ENCODE measurements around the gene BTNL2.

GRCh38 chr6:32415521-32416019 is 8.6 kb upstream of the BTNL2 start:
- no peak for TF ChIP-seq ELF4 (IDR thresholded peaks at IDR 0.05)
- no peak for TF ChIP-seq HDGF (IDR thresholded peaks at IDR 0.05; ENCODE audit: borderline replicate concordance)
- TF ChIP-seq LEF1 (IDR thresholded peaks at IDR 0.05; ENCODE audit: borderline replicate concordance) = no peak
- TF ChIP-seq FOXA1 (IDR thresholded peaks at IDR 0.05) = no peak
- no peak for TF ChIP-seq SP1 (IDR thresholded peaks at IDR 0.05)
- TF ChIP-seq BHLHE40 (IDR thresholded peaks at IDR 0.05; ENCODE audit: borderline replicate concordance) = no peak
- TF ChIP-seq TARDBP (IDR thresholded peaks at IDR 0.05) = no peak
- TF ChIP-seq SUZ12 (IDR thresholded peaks at IDR 0.05) = no peak
- no peak for TF ChIP-seq FOXK2 (IDR thresholded peaks at IDR 0.05)
- no peak for TF ChIP-seq ARNT (IDR thresholded peaks at IDR 0.05)
